WTC11 (cell line): ENCODE data around the gene NSMCE1. TPM values are rescaled to one million over a fixed set of nuclear protein-coding genes. Genes with fewer than 3 reads are reported as not detected.
"Not testable (repeated sequence)": the region's sequence is repeated elsewhere in the genome, so short reads cannot be mapped to it uniquely, and the experiment has no call there.

Source experiments
- ATAC-seq: fragments of 200-7000 bp; cut with Tn5 transposase; 2 replicates; pipeline ENCODE4 v1.10.0; 2021; ENCODE audit warnings: mild to moderate bottlenecking, moderate library complexity
- CTCF ChIA-PET: fragments of 300-600 bp; sonication (Branson Sonifier 250); formaldehyde crosslinking; loops from one replicate; lab custom pipeline; 2021; ENCODE audit warnings: antibody characterized with exemption; lab: Charles Lee
- POLR2A ChIA-PET: fragments of 350-600 bp; sonication (Branson Sonifier 250); formaldehyde crosslinking; loops from one replicate; lab custom pipeline; 2021; ENCODE audit warnings: antibody characterized with exemption; lab: Charles Lee
- DNase-seq: peaks from one replicate; pipeline ENCODE4 v3.0.0; 2021; ENCODE audit warnings: low spot score
- H3K27ac Mint-ChIP-seq: 2 replicates; pipeline ENCODE4 v1.8.0; 2021; ENCODE audit warnings: mixed read lengths
- H3K27me3 Mint-ChIP-seq: 2 replicates; pipeline ENCODE4 v1.8.0; 2021; ENCODE audit warnings: low read depth, mild to moderate bottlenecking, moderate library complexity, mixed read lengths
- H3K36me3 Mint-ChIP-seq: 2 replicates; pipeline ENCODE4 v1.8.0; 2021; ENCODE audit warnings: mixed read lengths
- H3K4me1 Mint-ChIP-seq: 2 replicates; pipeline ENCODE4 v1.8.0; 2022; ENCODE audit warnings: mixed read lengths
- H3K4me3 Mint-ChIP-seq: 2 replicates; pipeline ENCODE4 v1.8.0; 2021; ENCODE audit warnings: mild to moderate bottlenecking, moderate library complexity, mixed read lengths
- H3K9me3 Mint-ChIP-seq: 2 replicates; pipeline ENCODE4 v1.8.0; 2021; ENCODE audit warnings: mixed read lengths
- CREM ChIP-seq: sonication (generic); formaldehyde crosslinking; IDR thresholded peaks from 2 replicates; pipeline ENCODE4 v1.8.1; 2022; ENCODE audit warnings: mild to moderate bottlenecking, missing genetic modification reagents, moderate library complexity
- E2F1 ChIP-seq: sonication (generic); formaldehyde crosslinking; IDR thresholded peaks from 2 replicates; pipeline ENCODE4 v1.8.0; 2022; ENCODE audit warnings: mild to moderate bottlenecking, missing genetic modification reagents
- ERG ChIP-seq: fragments of 250-450 bp; sonication (Bioruptor Pico); IDR thresholded peaks from 2 replicates; pipeline ENCODE4 v1.8.0; 2021; ENCODE audit warnings: mild to moderate bottlenecking
- ETV6 ChIP-seq: sonication (generic); formaldehyde crosslinking; IDR thresholded peaks from 2 replicates; pipeline ENCODE4 v1.8.1; 2022; ENCODE audit warnings: mild to moderate bottlenecking, missing genetic modification reagents
- FOXJ3 ChIP-seq: sonication (generic); formaldehyde crosslinking; IDR thresholded peaks from 2 replicates; pipeline ENCODE4 v1.9.0; 2021; ENCODE audit warnings: missing genetic modification reagents, mild to moderate bottlenecking, borderline replicate concordance
- FOXK1 ChIP-seq: sonication (generic); formaldehyde crosslinking; IDR thresholded peaks from 2 replicates; pipeline ENCODE4 v1.8.0; 2022; ENCODE audit warnings: mild to moderate bottlenecking, moderate library complexity, missing genetic modification reagents
- OVOL2 ChIP-seq: fragments of 250-450 bp; sonication (Bioruptor Pico); IDR thresholded peaks from 2 replicates; pipeline ENCODE4 v1.9.0; 2021; ENCODE audit warnings: mild to moderate bottlenecking, borderline replicate concordance
- PREB ChIP-seq: sonication (generic); formaldehyde crosslinking; IDR thresholded peaks from 2 replicates; pipeline ENCODE4 v1.8.1; 2022; ENCODE audit warnings: mild to moderate bottlenecking, missing genetic modification reagents, moderate library complexity, borderline replicate concordance
- SOX15 ChIP-seq: fragments of 250-450 bp; sonication (Bioruptor Pico); IDR thresholded peaks from 2 replicates; pipeline ENCODE4 v1.9.0; 2021; ENCODE audit warnings: mild to moderate bottlenecking
- TP53 ChIP-seq: sonication (generic); formaldehyde crosslinking; IDR thresholded peaks from 2 replicates; pipeline ENCODE4 v1.8.1; 2023; ENCODE audit warnings: mild to moderate bottlenecking, missing genetic modification reagents
- USF1 ChIP-seq: sonication (generic); formaldehyde crosslinking; IDR thresholded peaks from 2 replicates; pipeline ENCODE4 v1.8.0; 2022; ENCODE audit warnings: mild to moderate bottlenecking, missing genetic modification reagents
- ZMAT4 ChIP-seq: fragments of 250-450 bp; sonication (Bioruptor Pico); IDR thresholded peaks from 2 replicates; pipeline ENCODE4 v1.9.0; 2021; ENCODE audit warnings: mild to moderate bottlenecking
- ZNF219 ChIP-seq: sonication (generic); formaldehyde crosslinking; IDR thresholded peaks from 2 replicates; pipeline ENCODE4 v1.8.0; 2023; ENCODE audit warnings: missing genetic modification reagents, mild to moderate bottlenecking, borderline replicate concordance
- ZNF425 ChIP-seq: fragments of 250-450 bp; sonication (Bioruptor Pico); conservative IDR thresholded peaks from 2 replicates; pipeline ENCODE4 v1.9.0; 2021; ENCODE audit warnings: mild to moderate bottlenecking
- ZNF532 ChIP-seq: fragments of 250-450 bp; sonication (Bioruptor Pico); IDR thresholded peaks from 2 replicates; pipeline ENCODE4 v1.9.0; 2021; ENCODE audit warnings: mild to moderate bottlenecking, borderline replicate concordance
- ZNF671 ChIP-seq: fragments of 250-450 bp; sonication (Bioruptor Pico); IDR thresholded peaks from 2 replicates; pipeline ENCODE4 v1.8.0; 2021; ENCODE audit warnings: mild to moderate bottlenecking
- total RNA-seq: library from RNA; stranded (reverse); gene quantifications from 3 replicates; pipeline ENCODE4 v1.2.3, GENCODE V29; 2021

NSMCE1 gene
- total RNA-seq, 1 experiment from 2014 or later: 29.4 TPM

- H3K9me3 Mint-ChIP-seq, ATAC-seq, POLR2A ChIA-PET, H3K4me3 Mint-ChIP-seq, H3K27ac Mint-ChIP-seq, H3K27me3 Mint-ChIP-seq, H3K36me3 Mint-ChIP-seq, DNase-seq, H3K4me1 Mint-ChIP-seq: not testable (repeated sequence)
- CTCF ChIA-PET: interaction anchor here (1.0 to 1.4 kb wide), 3 partner anchors 14 to 119 kb away, joined by 4 to 7 read pairs (median 5); no protein-coding TSS in a partner anchor
These were observed 19.7 kb downstream of the NSMCE1 start for GRCh38 chr16:27248886-27249285.

- POLR2A ChIA-PET: no interaction called here
- Mint-ChIP-seq H3K4me1 (peaks cover 8% of the 10 kb centered on the region), H3K27me3 (no peaks in the 10 kb centered on the region), H3K27ac (no peak overlapping the region), H3K9me3 (no peaks in the 10 kb centered on the region), H3K4me3 (no peak overlapping the region), H3K36me3 (no peaks in the 10 kb centered on the region)
- no peak for TF ChIP-seq SOX15 (CRISPR knock-in tag)
- no peak for TF ChIP-seq PREB (CRISPR knock-in tag)
- TF ChIP-seq ZNF425 (CRISPR knock-in tag): no peak
- TF ChIP-seq OVOL2 (CRISPR knock-in tag): no peak
- TF ChIP-seq FOXK1: no peak
- TF ChIP-seq FOXJ3 (CRISPR knock-in tag): no peak
- ATAC-seq (no peak), DNase-seq (no peak)
- CTCF ChIA-PET: interaction anchor here (1.3 to 1.4 kb wide), 2 partner anchors 13 to 120 kb away, joined by 5 to 7 read pairs; no protein-coding TSS in a partner anchor
These were observed 20.5 kb downstream of the NSMCE1 start for GRCh38 chr16:27248036-27248435.

- DNase-seq, H3K4me3 Mint-ChIP-seq, POLR2A ChIA-PET, H3K9me3 Mint-ChIP-seq, H3K36me3 Mint-ChIP-seq, ATAC-seq, H3K27ac Mint-ChIP-seq, CTCF ChIA-PET, H3K27me3 Mint-ChIP-seq: not testable (repeated sequence)
- peaks cover 17% of the 10 kb centered on the region for H3K4me1 Mint-ChIP-seq
These were observed 21.5 kb downstream of the NSMCE1 start for GRCh38 chr16:27247076-27247475.

- ChIA-PET CTCF (no interaction called here), POLR2A (no interaction called here)
- Mint-ChIP-seq H3K36me3 (no peaks in the 10 kb centered on the region), H3K27ac (no peak overlapping the region), H3K4me1 (peaks cover 20% of the 10 kb centered on the region), H3K9me3 (no peaks in the 10 kb centered on the region), H3K4me3 (no peak overlapping the region), H3K27me3 (no peaks in the 10 kb centered on the region)
- ATAC-seq (no peak), DNase-seq (no peak)
- no peak for TF ChIP-seq ZNF671
- TF ChIP-seq TP53 (CRISPR knock-in tag): no peak
- TF ChIP-seq CREM: no peak
- TF ChIP-seq ZNF532: no peak
- TF ChIP-seq PREB (CRISPR knock-in tag): no peak
- no peak for TF ChIP-seq ZMAT4 (CRISPR knock-in tag)
- no peak for TF ChIP-seq ETV6 (CRISPR knock-in tag)
- no peak for TF ChIP-seq FOXJ3 (CRISPR knock-in tag)
- no peak for TF ChIP-seq ZNF219 (CRISPR knock-in tag)
- TF ChIP-seq ERG (CRISPR knock-in tag): no peak
- no peak for TF ChIP-seq E2F1 (CRISPR knock-in tag)
- TF ChIP-seq USF1: no peak
These were observed 22.1 kb downstream of the NSMCE1 start for GRCh38 chr16:27246439-27246838.
